ENCODE results near the gene PRKAB2. TPM values are rescaled to one million over a fixed set of nuclear protein-coding genes. Genes with fewer than 3 reads are reported as not detected.
"Not testable (repeated sequence)": the region's sequence is repeated elsewhere in the genome, so short reads cannot be mapped to it uniquely, and the experiment has no call there.

The PRKAB2 gene
- total RNA-seq, 1 donor: 8.1 TPM

- no peak for DNase-seq (ENCODE audit: low read depth in 2 of 3, low spot score in 2 of 3)
Observed at GRCh38 chr1:147111381-147112130, 60.7 kb downstream of the PRKAB2 start.

- DNase-seq (ENCODE audit: low read depth in 2 of 3, low spot score in 2 of 3): no peak
Observed at GRCh38 chr1:147110872-147111271, 61.4 kb downstream of the PRKAB2 start.

- no peak for DNase-seq (ENCODE audit: low read depth in 2 of 3, low spot score in 2 of 3)
Observed at GRCh38 chr1:147110434-147110833, 61.8 kb downstream of the PRKAB2 start.

GRCh38 chr1:147109762-147110161 is 62.5 kb downstream of the PRKAB2 start:
- no peak for DNase-seq (ENCODE audit: low read depth in 2 of 3, low spot score in 2 of 3)

GRCh38 chr1:147109041-147109440 is 63.2 kb downstream of the PRKAB2 start:
- DNase-seq (ENCODE audit: low read depth in 2 of 3, low spot score in 2 of 3): no peak

- DNase-seq (ENCODE audit: low read depth in 2 of 3, low spot score in 2 of 3): not testable (repeated sequence)
Observed at GRCh38 chr1:147106407-147106881, 65.8 kb downstream of the PRKAB2 start.

- no peak for DNase-seq (ENCODE audit: low read depth in 2 of 3, low spot score in 2 of 3)
Observed at GRCh38 chr1:147105909-147106308, 66.4 kb downstream of the PRKAB2 start.

Other genes with a start within 250 kb of the PRKAB2 start
- 5.1 TPM for gene NBPF12, start 234.1 kb downstream of the PRKAB2 start, total RNA-seq
- gene FMO5, start 52.9 kb upstream of the PRKAB2 start, total RNA-seq: 3.8 TPM
- gene CHD1L, start 70.2 kb upstream of the PRKAB2 start, total RNA-seq: 28.5 TPM